Activated CD4-positive, alpha-beta T cell treated with anti-CD3 and anti-CD28 coated beads for 24 hours (primary cell): Measurements from ENCODE around the gene GOLGA8S.
"Not testable (repeated sequence)": the region's sequence is repeated elsewhere in the genome, so short reads cannot be mapped to it uniquely, and the experiment has no call there.

Experiments
- DNase-seq, 2 donors: peaks; one replicate each; pipeline ENCODE4 v3.0.0-alpha.2; 2020; ENCODE audit warnings: low read depth in 2 of 2

Gene GOLGA8S, protein sequence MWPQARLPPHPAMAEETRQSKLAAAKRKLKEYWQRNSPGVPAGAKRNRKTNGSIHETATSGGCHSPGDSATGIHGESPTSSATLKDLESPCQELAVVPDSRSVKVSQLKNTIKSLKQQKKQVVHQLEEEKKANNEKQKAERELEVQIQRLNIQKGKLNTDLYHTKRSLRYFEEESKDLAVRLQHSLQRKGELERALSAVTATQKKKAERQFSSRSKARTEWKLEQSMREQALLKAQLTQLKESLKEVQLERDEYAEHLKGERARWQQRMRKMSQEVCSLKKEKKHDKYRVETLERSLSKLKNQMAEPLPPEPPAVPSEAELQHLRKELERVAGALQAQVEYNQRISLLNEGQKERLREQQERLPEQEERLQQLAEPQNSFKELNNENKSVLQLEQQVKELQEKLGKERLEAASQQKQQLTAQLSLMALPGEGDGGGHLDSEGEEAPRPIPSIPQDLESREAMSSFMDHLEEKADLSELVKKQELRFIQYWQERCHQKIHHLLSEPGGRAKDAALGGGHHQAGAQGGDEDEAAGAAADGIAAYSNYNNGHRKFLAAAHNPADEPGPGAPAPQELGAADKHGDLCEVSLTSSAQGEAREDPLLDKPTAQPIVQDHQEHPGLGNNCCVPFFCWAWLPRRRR

DNA sequence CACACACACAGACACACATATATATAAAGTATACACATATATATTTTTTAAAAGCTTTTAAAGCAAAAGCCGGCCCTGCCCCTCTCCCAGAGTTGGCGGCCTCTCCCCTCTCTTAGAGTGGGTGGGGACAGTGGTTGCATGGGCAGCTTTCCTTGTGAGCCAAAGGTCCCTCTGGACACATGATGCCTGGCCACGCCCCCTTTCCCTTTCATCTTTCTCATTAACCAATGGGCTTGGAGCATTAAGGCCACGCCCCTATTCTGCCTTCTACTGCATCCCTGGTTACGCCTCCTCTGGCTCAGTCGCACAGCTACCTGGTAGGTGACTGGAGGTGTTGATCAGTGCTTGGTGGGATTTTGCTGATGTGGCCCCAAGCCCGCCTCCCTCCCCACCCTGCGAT lies at the start of gene GOLGA8S:
Gene GOLGA8S (plus strand): TSS at position 301 of the 400 bp plus-strand sequence. CDS start 62 bp downstream, at position 363.
- not testable (repeated sequence) for DNase-seq

DNA sequence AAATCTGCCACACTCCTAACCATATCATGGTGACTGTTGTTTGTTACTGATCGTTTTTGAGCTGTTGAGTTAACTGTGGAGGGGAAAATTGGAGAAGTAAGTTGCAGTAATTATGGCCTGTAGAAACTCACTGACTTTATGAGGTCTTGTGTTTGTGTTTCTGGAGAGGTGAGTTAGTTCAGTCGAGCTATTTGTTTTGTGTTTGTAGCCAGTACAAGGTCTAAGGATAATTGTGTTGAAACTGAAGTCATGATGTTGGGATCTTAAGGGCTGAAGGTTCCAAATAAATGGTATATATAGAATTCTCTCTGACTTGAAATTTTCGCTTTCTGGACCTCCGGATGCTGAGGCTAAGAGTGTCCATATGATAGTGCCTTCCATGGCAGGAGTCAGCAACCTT lies 49.7 kb upstream of the GOLGA8S start:
- not testable (repeated sequence) for DNase-seq

DNA sequence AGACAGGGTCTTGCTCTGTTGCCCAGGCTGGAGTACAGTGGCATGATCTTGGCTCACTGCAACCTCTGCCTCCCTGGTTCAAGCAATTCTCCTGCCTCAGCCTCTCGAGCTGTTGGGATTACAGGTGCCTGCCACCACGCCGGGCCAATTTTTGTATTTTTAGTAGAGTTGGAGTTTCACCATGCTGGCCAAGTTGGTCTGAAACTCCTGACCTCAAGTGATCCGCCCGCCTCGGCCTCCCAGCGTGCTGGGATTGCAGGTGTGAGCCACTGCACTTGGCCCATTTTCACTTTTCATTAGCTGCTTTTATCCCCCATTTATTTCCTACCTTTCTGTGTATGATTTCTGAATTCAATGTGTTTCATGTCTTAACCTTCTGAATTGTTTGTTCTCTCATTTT lies 48.6 kb upstream of the GOLGA8S start:
- not testable (repeated sequence) for DNase-seq

DNA sequence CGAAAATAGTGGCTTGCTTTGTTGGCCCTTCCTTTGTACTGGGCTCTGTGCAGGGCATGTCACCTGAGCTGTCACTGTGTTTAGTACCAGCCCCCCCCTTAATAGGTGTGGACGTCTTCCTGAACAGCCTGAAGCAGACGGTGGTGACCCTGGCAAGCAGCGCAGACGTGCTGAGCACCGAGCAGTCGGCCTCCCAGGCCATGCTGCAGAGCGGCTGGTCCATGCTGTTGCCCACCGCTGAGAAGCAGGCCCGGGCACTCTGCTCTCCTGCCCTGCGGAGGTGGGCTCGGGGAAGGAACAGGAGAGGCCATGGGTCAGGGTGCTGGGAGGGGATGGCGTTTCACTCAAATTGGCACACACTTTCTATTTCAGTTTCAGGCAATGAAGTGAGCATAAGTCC lies 43.3 kb upstream of the GOLGA8S start:
- DNase-seq = not testable (repeated sequence)

DNA sequence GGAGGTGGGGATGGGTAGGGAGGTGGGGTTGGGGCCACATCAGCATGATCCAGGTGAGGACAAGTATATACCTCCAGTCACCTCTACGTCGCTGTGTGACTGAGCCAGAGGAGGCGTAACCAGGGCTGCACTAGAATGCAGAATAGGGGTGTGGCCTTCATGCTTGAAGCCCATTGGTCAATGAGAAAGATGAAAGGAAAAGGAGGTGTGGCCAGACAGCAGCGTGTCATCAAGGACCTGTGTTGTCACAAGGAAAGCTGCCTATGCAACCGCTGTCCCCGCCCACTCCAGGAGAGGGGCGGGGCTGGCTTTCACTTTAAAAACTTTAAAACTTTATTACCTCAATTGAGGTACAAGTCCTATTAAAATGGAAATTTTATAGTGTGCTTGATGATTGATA lies 20.5 kb upstream of the GOLGA8S start, which contains the start of gene GOLGA6L26:
Gene GOLGA6L26 (minus strand): TSS at position 101 of the 400 bp plus-strand sequence. CDS start 61 bp downstream, at position 40.
- DNase-seq = not testable (repeated sequence)

DNA sequence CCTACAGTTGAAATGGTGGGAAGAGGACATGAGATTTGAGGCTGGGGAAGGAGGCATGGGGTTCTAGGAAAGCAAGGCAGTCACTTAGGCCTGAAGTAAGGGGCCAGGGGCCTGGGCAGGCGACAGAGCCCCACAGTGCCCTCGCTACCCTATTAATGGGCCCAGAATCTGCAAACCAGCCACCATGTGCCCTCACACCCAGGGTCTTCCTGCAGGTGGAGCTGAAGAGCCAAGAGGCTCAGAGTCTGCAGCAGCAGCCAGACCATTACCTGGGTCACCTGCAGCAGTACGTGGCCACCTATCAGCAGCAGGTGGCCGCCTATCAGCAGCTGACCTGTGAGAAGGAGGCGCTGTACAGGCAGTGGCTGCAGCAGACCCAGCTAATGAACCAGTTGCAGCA lies 8.1 kb downstream of the GOLGA8S start:
- not testable (repeated sequence) for DNase-seq

DNA sequence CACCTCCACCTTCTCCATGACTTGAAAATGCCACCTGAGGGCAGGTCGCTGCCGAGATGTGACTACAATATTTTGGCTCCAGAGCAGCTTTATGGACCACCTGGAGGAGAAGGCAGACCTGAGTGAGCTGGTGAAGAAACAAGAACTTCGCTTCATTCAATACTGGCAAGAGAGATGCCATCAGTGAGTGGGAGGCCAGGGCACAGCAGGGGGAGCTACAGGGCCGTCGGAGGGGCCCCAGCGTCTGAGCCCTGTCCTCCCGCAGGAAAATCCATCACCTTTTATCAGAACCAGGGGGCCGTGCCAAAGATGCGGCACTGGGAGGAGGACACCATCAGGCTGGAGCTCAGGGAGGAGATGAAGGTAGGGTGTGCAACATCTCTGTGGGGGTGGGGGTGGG lies 9.7 kb downstream of the GOLGA8S start:
- DNase-seq = not testable (repeated sequence)

DNA sequence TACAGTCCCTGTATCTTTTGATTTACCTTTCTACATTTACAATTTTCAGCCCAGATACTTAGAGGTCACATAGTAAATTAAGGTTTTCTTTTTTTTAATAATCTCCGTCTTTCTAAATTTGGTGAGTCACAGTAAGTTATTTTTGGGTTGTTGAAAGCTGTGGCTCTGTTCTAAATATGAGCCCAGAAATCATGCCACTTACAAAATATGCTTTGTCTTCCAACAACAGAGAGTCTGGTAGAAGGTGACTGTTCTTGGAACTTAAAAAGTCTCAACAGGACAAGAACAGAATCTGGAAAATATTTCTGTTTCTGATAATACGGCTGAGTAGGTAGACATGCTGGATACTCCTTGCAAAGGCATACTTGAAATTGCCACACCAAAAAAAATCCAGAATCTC lies 16.0 kb downstream of the GOLGA8S start:
- DNase-seq = no peak

DNA sequence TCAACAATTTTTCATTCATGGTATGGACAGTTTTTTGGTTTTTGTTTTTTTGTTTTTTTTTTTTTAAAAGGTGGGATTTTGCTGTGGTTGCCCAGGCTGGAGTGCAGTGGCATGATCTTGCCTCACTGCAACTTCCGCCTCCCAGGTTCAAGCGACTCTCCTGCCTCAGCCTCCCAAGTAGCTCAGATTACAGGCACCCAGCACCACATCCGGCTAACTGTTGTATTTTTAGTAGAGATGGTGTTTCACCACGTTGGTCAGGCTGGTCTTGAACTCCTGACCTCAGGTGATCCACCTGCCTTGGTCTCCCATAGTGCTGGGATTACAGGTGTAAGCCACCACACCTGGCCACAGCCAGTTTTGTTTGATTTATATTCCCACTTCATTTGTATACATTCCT lies 16.6 kb downstream of the GOLGA8S start:
- DNase-seq = not testable (repeated sequence)

DNA sequence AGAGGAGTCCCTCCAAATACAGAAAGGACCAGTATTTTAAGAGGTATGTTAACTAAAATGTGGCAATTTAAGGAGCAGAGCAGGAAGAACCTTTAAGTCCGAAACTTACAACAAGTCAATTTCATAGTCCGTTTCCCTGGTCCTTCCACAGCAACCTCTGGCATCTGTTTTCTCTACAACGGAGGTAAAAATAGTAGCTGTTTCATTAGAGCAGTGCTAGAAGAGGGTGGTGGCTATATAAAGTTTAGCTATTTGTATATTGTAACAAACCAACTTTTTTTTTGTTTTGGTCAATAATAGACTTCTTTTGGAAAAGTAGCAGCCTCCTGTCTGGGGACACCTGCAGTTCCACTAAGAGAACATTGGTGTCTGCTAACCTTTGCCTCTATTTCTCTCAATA lies 17.3 kb downstream of the GOLGA8S start:
- DNase-seq = not testable (repeated sequence)

DNA sequence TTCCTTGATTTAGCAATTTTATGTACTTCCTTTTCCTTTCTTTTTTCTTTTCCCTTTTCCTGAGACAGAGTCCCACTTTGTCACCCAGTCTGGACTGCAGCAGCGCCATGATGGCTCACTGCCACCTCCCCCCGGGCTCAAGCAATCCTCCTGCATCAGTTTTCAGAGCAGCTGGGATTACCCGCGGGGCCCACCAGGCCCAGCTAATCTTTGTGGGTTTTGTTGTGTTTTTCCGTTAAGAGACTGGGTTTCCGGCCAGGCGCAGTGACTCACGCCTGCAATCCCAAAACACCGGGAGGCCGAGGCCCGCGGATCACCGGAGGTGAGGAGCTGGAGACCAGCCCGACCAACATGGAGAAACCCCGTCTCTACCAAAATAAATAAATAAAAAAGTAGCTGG lies 17.7 kb downstream of the GOLGA8S start:
- no peak for DNase-seq

DNA sequence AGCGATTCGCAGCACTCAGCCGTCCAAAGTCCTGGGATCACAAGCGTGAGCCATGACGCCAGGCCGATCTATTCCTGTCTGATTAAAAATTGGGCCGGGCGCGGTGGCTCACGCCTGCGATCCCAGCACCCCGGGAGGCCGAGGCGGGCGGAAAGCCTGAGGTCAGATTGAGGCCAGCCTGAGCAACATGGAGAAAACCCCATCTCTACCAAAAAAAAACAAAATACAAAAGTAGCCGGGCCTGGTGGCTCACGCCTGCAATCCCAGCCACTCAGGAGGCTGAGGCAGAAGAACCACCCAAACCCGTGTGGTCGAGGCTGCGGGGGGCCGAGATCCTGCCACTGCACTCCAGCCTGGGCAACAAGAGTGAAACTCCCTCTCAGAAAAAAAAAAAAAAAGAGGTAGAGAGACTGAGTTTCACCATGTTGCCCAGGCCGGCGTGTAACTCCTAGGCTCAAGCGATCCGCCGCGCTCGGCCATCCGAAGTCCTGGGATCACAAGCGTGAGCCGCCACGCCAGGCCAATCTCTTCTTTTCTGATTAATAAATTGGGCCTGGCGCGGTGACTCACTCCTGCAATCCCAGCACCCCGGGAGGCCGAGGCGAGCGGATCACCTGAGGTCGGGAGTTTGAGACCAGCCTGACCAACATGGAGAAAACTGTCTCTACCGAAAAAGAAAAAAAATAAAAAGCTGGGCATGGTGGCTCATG lies 18.5 kb downstream of the GOLGA8S start:
- DNase-seq = not testable (repeated sequence)

DNA sequence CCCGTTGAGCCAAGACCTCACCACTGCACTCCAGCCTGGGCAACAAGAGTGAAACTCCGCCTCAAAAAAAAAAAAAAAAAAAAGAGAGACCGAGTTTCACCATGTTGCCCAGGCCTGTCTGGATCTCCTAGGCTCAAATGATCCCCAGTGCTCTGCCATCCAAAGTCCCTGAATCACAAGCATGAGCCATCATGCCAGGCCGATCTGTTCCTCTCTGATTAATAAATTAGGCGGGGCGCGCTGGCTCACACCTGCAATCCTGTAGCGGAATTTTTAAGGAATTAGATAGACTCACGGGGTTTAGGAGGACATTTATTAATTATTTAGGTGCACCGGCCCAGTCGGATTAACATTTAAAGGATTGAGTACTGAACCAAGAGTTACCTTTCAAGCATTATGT lies 19.7 kb downstream of the GOLGA8S start:
- not testable (repeated sequence) for DNase-seq

DNA sequence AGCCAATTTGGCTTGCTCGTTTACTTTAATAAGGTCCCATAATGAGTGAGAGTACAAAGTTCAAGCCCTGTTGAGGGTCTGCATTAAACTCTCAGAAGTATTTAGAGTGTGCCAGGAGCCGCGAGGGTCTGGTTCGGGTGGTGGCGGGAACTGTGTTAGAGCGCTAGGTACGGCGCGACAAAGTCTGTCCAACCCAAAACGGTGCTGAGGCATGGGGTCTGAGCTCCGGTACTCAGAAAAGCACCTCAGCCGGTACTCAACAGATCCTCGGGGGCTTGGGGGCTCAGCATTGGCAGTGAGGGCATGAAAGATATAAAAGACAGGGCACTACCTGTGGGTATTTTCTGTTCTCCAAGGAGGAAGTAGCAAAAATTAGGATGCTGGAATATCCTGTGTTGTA lies 24.4 kb downstream of the GOLGA8S start:
- not testable (repeated sequence) for DNase-seq

DNA sequence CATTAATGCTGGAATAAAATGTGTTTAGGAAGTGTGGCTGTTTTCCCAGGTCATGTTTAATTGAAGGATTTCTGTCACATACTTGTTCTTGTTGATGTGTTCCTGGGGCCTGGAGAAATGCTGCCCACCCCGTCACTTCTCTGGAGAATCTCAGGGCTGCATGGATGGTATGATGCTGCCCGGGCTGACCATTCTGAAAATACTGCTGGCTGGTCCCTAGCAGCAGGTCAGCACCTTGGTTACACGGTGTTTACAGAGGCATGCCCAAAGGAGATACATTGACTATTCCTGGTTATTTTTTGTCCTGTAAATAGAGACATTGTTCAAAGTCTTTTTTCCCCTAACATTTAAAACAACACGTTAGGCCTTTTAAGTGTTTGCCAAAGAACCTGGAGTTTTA lies 26.2 kb downstream of the GOLGA8S start:
- DNase-seq = not testable (repeated sequence)

DNA sequence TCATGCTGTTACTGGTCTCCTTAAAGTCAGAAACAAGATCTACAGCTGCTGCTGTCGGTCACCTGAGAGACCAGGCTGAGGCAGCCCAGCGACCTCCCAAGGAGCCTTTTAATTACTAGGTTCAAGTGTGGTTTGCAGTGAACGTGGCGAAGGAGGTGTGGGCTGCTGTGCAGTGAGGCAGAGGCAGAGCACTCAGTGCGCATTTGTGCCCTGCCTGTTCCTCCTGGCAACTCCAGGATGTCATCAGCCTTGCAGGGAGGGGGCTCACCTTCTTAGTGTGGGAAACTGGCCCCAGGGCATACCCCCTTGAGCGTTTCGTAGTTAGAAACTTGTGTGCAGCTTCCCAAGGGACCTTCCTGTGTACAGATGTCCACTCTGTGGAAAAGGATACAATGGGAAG lies 26.6 kb downstream of the GOLGA8S start:
- not testable (repeated sequence) for DNase-seq

DNA sequence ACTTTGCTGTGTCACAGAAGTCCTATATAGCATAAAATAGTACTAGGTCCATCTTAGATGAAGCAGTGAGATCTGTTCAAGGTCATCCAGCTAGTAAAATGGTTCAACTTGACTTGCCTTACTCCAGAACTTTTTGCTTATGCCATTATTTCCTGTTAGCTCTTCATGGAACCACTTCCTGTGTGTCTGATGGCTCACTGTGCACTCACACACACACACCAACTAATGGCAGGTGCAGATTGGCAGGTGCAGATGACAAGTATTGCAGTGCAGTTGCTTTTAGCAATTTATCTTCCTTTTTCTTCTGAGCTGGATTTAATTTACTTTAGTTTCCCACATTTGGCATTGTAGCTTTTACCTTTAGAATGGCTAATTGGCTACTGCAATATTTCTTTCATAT lies 29.8 kb downstream of the GOLGA8S start:
- DNase-seq = no peak

DNA sequence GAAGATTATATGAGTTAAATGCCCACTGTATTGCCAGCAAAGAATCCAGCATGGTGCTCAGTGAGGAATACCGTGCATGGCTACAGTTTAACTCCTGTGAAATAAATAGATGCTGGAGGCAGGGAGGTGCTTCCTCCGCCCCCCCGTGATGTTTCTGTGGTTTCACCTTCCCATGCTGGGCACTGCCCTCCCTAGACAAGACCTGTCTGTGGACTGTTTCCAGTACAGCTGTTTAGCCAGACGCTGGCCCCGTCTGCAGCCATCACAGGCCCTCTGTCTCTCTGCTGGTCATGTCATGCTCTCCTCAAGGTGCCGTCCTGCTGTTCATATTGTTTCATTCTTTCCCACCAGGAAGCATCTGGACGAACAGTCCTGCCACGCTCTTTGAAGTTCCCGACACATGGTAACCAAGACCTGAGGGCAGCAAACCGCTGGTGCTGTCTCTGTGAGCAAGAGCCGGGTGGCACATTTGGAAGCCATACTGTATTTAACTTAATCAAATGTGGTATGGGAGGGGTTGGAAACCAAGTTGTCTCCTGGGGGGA lies 31.4 kb downstream of the GOLGA8S start:
- no peak for DNase-seq

DNA sequence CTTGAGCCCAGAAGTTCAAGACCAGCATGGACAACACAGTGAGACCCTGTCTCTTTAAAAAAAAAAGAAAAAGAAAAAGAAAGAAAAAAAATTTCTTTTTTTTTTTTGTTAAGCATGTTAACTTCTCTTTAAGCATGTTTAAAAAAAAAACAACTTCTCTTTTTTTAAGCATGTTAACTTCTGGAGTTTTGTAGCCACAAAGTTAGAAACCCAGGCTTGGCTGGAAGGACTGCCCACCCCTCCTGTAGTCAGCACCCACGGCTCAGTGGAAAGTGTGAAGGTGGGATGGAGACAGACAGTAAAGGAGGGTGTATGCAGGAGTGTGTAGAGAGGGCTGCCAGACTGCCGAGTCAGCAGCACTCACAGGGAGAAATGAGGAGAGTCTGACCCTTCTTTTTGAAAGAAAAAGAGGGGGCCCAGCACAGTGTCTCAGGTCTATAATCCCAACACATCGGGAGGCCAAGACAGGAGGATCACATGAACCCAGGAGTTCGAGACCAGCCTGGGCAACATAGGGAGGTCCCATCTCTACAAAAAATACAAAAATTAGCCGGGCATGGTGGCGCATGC lies 33.2 kb downstream of the GOLGA8S start:
- no peak for DNase-seq

DNA sequence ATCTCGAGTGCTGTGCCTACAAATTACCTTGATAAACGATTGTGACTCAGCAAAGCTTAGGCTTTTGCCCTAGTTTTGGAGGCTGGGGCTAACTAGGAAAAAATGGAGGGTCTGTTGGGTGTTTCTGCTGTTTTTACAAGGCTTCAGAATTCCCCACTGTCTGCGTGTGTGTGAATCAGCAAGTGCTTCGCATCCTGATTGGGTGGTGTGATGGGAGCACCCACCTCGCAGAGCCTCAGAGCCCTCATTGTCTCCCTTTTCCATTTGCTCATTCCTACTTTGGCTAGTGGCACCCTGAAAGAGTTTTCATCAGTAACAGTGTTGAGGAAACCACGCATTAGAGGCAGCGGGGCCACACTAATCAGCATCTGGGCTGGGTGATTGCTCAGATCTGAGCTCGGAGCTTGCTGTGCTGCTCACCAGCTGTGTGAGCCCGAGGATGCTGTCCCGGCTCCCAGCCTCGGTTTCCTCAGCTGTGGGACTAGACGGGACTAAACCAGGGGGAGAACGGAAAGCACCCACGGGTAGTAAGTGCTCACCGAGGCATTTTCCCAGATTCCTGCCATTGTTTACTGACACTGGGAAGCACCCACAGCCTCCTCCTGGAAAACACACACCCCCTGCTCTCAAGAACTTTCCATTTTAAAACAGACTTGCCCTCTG lies 40.6 kb downstream of the GOLGA8S start:
- no peak for DNase-seq

DNA sequence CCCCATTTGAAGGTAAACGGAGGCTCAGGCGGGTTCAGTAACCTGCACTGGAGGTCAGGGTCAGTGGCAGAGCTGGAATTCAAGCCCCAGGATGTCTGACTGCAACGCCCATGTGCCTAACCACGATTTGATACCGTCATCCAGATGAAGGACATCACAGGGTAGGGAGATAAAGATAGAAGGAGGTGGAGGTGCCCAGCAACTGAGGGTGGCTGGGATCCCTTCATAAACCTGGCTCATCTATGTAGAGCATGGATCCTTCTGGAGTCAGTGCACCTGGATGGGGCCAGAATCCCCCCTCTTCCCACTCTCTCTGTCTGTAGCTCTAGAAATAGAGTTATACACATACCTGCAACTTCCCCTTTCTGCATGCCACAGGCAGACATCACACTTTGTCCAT lies 41.3 kb downstream of the GOLGA8S start:
- DNase-seq = no peak
